IMR-90 (cell line): ENCODE measurements around the gene PIWIL4.

Source experiments
- BHLHE40 ChIP-seq: fragments of 150-350 bp; IDR thresholded peaks from 2 replicates; pipeline ENCODE4 v1.6.1; 2016; ENCODE audit warnings: mild to moderate bottlenecking, low read depth, low read length
- CEBPB ChIP-seq: IDR thresholded peaks from 2 replicates; pipeline ENCODE4 v1.6.1; 2012; ENCODE audit warnings: low read depth, low read length, improper control_type of control experiment
- FOS ChIP-seq: fragments of 150-350 bp; IDR thresholded peaks from 2 replicates; pipeline ENCODE4 v1.6.1; 2016; ENCODE audit warnings: low read depth, low read length
- MAFK ChIP-seq: IDR thresholded peaks from 2 replicates; pipeline ENCODE4 v1.6.1; 2012; ENCODE audit warnings: low read depth, low read length, improper control_type of control experiment
- MXI1 ChIP-seq: IDR thresholded peaks from 2 replicates; pipeline ENCODE4 v1.6.1; 2012; ENCODE audit warnings: low read depth, mild to moderate bottlenecking, low read length, moderate library complexity, borderline replicate concordance
- POLR2A ChIP-seq: IDR thresholded peaks from 2 replicates; pipeline ENCODE4 v1.6.1; 2012; ENCODE audit warnings: mild to moderate bottlenecking, low read depth, low read length
- RAD21 ChIP-seq: IDR thresholded peaks from 2 replicates; pipeline ENCODE4 v1.6.1; 2012; ENCODE audit warnings: low read length, improper control_type of control experiment
- RCOR1 ChIP-seq: IDR thresholded peaks from 2 replicates; pipeline ENCODE4 v1.6.1; 2012; ENCODE audit warnings: mild to moderate bottlenecking, low read length, improper control_type of control experiment; ENCODE audit not compliant: insufficient replicate concordance
- RFX5 ChIP-seq: IDR thresholded peaks from 2 replicates; pipeline ENCODE4 v1.8.0; 2012; ENCODE audit warnings: low read depth, mild to moderate bottlenecking, low read length, moderate library complexity
- SMC3 ChIP-seq: fragments of 150-350 bp; IDR thresholded peaks from 2 replicates; pipeline ENCODE4 v1.6.1; 2016; ENCODE audit warnings: low read depth, mild to moderate bottlenecking, antibody characterized with exemption, low read length, moderate library complexity
- USF2 ChIP-seq: fragments of 150-350 bp; IDR thresholded peaks from 2 replicates; pipeline ENCODE4 v1.6.1; 2017; ENCODE audit warnings: mild to moderate bottlenecking, antibody characterized with exemption, low read length, low read depth
- TF ChIP-seq, protein P1 (sequence below): conservative IDR thresholded peaks from 2 replicates; pipeline ENCODE4 v1.5.1; 2012; ENCODE audit warnings: mild to moderate bottlenecking, low read depth, low read length, improper control_type of control experiment

DNA sequence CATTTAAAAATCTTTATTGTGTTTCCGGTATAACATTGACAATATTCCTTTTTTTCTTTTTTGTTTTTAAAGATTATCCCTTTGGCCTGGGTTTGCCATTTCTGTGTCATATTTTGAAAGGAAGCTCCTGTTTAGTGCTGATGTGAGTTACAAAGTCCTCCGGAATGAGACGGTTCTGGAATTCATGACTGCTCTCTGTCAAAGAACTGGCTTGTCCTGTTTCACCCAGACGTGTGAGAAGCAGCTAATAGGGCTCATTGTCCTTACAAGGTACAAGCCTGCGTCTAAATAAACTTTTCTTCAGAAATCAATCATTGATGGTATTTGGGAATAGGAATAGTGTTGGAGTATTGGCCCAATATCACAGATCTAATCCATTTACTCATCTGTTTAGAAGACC is 19.8 kb downstream of the PIWIL4 start:
- TF ChIP-seq, protein P1, sequence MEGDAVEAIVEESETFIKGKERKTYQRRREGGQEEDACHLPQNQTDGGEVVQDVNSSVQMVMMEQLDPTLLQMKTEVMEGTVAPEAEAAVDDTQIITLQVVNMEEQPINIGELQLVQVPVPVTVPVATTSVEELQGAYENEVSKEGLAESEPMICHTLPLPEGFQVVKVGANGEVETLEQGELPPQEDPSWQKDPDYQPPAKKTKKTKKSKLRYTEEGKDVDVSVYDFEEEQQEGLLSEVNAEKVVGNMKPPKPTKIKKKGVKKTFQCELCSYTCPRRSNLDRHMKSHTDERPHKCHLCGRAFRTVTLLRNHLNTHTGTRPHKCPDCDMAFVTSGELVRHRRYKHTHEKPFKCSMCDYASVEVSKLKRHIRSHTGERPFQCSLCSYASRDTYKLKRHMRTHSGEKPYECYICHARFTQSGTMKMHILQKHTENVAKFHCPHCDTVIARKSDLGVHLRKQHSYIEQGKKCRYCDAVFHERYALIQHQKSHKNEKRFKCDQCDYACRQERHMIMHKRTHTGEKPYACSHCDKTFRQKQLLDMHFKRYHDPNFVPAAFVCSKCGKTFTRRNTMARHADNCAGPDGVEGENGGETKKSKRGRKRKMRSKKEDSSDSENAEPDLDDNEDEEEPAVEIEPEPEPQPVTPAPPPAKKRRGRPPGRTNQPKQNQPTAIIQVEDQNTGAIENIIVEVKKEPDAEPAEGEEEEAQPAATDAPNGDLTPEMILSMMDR: no peak
- TF ChIP-seq RCOR1 (no peak), POLR2A (no peak), BHLHE40 (no peak), RFX5 (no peak), SMC3 (no peak), CEBPB (no peak), RAD21 (no peak), MXI1 (no peak), USF2 (no peak), MAFK (no peak), FOS (no peak)
